Fibroblast of peridontal ligament (primary cell): ENCODE measurements around the gene HNRNPA3.
A peak's percentile ranks its signal among the peaks of the same experiment; 100 is the strongest.
"Not testable (repeated sequence)": the region's sequence is repeated elsewhere in the genome, so short reads cannot be mapped to it uniquely, and the experiment has no call there.

Experiments
- DNase-seq: peaks from one replicate; pipeline ENCODE4 v3.0.0-alpha.2; 2010; ENCODE audit errors: extremely low read depth

HNRNPA3 gene

DNA sequence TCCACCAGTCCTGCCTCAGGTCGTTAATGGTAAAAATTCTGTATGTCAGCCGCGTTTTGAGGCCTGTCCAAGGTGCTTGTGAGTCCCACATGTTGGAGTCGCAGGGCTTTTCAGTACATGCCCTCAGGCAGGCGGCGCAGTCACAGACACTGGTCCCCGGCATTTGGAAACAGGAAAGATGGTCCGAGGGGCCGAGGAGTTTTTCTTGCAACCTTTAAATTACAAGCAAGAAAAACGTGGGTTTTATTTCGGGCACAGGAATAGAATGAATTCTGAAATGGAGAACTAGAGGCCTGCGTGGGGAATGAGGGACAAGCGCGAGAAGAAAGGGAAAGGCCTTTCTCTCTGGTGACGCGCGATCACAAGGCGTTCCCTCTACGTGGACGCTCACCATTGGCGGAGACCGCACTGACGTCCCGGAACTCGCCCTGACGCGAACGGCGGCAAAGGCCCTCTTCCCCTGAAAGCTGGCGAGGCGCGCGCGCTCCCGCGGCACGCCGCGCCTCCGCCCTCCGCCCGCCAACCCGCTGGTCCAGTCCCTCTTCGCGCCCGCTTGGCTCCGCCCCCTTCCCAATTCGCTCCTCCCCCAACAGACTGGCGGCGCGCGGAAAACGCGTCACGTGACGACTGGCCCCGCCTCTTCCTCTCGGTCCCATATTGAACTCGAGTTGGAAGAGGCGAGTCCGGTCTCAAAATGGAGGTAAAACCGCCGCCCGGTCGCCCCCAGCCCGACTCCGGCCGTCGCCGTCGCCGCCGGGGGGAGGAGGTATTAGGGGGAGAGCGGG, at the start of gene HNRNPA3:
TSS of gene HNRNPA3 (plus strand) at position 689 of the 785 bp plus-strand sequence. CDS start at position 695, 6 bp downstream.
- DNase-seq, result peak; percentile 99

DNA sequence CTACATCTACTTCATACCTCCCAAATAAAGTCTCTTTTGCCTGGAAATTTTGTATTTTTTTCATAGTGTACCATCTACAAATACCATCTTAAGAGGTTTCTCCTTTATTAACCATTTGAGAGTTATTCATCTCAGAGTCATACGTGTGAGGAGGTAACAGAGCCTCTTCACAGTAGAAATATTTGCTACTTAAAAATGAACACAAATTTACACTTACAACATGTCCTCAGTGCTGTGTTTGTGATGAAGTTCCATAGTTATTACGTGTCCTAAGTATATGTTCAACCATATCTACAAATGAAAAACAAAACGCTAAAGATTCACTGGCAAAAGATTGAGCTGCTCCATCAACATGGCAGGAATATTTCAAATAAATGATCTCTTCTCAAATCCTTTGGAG, 48.5 kb upstream of the HNRNPA3 start:
- DNase-seq, result peak; percentile 38

DNA sequence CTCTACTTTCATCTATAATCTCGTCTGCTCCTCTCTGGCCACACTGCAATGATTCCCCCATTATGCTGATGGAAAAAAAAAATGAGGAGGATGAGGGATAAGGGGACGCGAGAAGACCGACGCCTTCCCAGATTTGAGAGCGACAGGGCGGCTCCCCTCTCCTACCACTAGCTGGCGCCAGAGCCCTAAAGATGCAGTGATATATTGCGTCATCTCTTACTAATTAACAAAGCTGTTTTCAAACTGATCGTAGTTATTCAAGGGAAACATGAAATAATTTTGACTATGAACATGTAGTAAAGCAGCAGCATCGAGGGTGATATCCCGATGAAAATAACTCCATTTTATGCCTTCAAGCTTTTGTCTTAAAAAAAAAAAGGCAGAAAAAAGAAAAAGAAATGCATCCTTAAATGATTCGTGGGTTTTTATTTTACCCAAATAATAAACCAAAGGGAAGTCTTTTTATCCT, 48.0 kb upstream of the HNRNPA3 start:
- peak; percentile 88 for DNase-seq

DNA sequence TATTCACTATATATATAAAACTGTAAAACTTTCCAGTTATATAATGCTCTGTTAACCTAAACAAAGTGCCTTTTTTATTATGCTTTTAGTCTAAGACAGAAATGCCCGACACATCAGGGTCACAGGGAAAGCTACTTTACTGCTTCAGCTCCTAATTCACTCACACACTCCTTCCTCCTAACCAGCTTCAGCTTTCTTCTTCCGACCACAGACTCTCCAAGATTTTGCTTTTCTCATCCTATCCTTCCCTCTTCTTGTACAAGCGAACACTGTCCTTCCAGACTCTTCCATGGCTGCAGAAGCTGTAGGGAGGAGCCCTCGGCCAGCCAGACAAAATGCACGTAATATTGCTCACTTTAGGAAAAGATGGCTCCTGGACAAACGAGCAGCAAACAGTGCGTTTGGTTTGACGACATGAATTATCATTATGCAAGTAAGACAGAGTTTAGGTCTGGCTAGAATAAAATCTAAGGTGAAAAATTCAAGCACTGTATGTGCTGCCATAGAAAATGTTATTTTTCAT, 47.5 kb upstream of the HNRNPA3 start:
- DNase-seq, result peak; percentile 67

DNA sequence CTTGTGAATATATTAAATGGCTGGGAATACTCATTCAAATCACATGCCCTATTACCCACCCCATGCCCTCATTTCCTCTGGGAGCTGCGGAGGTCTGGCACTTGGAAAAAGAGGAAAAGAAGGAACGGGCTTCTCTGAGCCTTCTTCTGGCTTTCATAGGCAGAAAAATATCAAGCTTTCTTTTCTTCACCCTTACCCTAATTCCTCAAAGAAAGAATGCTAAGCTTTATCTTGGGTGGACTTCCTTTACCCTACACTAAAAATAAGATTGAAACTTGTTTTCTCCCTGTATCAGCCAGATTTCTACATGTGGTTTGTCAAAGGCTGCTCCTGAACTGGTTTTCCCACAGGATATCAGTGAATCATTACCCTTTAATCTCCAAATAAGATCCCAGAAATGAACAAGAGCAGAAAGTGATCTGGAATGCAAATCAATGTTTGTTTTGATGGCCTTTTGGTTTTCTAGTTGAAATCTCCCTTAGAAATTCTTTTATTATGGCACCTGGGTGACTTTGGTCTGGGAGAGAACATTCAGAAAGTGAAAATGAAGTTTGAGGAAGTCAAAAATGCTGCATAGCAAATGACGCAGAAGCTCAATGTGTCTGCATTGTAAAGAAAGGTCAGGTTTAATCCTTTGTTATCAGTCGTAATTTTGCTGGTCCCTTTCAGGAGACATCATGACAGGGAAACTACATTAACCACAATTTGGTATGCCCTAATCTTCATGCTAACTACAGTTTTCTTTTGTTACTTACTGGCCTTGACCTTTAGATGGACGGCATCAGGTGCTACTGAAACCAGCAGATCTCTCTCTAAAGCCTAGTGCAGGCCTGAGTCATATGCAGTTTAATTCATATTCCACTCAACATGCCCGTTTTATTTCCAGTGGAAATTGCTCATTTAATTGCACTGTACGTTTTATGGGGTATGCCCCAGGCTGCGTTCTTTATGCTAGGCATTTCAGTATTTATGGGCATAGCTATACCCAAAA, 46.6 kb upstream of the HNRNPA3 start:
- peak; percentile 58 for DNase-seq

DNA sequence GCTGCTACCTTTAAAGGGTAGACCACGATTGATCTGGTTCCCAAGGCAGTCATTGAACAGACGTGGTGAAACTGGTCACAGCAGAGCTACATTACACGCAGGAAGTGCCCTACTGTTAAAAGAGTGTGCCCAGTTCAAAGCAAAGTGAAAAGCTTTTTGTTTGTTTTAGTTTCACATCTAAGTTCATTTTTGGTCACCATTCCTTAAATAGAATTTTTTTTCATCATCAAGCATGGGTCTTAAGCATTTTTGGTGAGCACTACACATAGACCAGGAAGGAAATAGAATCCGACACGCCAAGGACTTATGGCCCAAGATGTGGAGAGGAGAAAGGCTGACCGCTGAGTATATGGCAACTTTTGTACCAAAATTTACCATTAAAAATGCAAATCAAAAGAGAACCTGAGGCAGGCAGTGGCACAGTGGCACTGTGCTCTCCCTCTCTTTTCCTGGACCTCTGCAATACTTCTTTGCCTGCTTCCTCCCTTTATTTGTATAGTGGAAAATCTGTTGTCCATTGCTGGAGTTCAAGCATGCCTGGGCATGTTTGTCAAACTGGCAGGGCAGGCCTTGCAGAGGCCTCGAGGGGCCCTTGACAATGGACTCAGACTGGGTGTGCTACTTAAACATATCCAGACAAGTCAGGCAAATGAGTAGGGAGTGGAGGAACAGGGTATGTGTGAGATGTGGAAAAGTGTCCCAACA, 42.6 kb upstream of the HNRNPA3 start:
- DNase-seq, result peak; percentile 35

DNA sequence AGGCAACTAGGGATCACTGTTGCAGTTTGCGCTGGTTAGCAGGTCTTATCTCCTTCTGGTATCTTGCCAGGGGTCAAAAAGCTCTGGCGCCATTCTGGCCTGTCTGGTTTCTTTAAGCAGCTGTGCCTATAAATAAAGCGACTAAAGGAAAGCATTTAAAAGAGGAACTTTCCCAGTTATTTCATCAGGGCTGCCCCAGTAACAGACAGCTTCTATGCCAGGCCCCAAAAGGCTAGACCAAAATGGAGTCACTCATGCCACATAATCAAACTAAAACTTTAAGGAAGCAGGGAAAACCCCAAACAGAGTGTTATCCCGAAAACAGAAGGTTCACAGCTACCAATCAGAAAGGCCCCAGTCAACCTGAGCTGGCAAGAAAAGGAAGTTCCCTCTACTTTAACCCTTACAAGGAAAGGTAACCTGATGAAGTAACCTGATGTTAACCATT, 41.2 kb upstream of the HNRNPA3 start:
- no peak for DNase-seq

DNA sequence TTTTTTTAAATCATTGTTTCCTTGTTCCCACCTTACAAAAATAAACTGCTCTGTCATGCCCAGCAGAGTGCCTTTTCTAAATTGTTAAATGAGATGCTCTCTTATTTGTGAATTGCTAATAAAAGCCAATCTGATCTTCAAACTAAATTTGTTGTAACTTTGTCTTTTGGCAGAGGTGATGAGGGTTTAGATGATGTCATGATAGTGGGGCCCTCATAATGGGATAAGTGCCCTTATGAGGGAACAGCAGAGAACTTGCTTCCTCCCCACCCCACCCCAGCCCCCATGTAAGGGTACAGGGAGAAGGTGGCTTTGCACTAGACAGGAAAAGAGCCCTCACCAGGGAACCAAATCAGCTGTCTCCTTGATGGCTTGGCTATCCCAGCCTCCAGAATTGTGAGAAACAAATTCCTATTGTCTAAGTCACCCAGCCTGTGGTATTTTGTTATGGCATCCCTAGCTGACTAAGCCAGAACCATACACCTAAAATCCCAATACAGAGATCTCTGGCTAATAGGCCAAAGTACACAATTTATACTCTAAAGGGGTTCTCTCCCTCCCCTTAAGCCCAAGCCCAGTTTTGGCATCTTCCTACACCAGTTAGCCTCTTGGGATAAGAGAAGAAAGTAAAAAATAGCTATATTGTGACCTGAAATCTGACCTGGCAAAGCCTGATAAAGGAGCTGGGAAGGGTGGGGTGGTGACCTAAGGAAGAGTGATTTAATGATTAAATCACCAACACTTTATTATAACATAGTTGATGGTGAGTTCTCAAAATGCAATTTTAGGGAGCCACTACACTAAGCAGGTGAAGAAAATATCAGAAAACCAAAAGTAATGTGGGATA, 40.3 kb upstream of the HNRNPA3 start:
- peak; percentile 63 for DNase-seq

DNA sequence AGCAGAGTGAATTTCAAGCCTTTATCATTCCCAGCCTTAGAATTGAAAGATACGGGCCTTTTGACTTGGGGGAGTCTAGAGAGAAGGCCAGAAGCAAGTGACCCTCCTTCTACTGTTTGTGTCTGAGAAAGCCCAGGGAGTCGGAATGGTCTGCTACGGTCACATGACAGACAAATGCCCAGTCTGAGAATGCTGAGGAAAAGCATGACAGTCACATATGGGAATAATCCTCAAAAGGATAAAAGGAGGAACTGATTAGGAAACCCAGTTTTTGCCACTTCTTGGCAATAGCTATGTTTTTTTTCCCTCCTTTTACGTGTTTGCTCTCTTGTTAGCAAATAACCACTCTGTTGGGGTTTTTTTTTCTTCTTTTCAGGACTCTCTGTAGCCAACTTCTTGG, 38.1 kb upstream of the HNRNPA3 start:
- peak; percentile 34 for DNase-seq

DNA sequence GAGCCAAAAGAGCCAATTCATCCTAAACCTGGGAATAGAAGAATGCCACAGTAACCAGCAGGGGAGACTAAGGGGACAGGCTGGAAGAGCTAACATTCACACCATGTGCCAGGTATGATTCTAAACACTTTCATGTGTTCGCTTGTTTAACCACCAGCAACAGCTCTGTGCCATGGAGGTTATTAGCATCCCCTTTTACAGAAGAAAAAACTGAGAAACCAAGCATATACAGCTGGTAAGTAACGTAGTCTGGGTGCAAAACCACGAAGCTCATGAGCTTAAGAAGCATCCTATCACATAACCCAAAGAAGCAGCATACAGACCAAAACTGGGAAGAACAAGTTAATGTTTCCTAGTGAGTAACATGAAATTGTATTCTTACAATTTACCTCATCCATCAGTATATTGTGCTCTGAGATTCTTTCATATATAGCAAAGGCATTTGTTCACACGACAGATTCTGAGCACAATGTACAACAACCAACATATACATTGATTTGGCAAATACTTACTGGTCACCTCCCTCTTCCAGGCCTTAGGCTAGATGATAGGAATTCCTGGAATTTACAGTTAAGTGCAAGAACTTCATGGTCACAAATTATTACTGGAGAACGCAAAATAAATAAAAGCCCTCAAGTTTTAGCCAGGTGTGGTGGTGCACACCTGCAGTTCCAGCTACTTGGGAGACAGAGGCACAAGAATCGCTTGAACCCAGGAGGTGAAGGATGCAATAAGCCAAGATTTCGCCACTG, 36.5 kb upstream of the HNRNPA3 start:
- no peak for DNase-seq

DNA sequence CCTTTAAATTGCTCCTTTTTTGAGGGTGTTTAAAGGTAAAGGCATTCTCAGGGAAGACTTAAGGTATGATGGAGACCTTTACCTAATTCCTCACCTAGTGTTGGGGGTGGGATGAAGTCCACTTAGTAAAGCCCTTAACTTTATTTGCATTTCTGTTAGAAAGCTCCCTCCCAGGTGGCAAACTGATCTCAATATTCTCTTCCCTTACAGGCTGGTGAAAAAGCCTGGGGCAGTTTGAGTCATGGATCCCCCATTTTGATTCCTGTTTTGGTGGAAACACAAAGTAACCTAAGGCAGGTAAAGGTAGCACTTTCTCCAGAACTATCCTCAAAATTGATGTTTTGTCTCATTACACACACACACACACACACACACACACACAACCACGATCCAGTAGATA, 33.8 kb upstream of the HNRNPA3 start:
- no peak for DNase-seq

DNA sequence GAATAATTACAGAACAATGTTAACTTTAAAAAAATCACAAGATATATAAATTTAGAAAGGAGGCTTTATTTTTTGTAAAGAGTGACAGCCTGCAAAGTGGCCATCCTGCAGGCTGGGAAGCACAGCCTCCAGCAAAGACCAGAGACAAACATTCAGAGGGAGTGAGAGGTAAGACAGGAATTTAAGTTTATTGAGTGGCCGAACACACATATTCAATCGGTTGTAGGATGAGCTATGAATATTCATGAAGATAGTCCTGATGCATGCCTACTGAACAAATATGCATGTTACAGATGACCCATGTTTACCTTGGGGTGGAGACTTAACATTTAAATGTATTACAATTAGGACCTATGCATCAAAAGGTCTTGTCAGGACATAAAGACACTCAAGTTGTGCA, 33.4 kb upstream of the HNRNPA3 start:
- DNase-seq, result no peak

DNA sequence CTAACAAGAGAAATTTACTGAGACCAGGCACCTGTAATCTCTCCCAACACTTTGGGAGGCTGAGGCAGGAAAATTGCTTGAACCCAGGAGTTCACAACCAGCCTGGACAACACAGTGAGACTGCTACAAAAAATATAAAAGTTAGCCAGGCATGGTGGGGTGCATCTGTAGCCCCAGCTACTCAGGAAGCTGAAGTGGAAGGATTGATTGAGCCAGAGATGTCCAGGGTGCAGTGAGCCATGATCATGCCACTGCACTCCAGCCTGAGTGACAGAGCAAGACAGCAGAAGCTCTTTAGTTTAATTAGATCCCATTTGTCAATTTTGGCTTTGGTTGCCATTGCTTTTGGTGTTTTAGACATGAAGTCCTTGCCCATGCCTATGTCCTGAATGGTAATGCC, 32.9 kb upstream of the HNRNPA3 start:
- DNase-seq, result not testable (repeated sequence)

DNA sequence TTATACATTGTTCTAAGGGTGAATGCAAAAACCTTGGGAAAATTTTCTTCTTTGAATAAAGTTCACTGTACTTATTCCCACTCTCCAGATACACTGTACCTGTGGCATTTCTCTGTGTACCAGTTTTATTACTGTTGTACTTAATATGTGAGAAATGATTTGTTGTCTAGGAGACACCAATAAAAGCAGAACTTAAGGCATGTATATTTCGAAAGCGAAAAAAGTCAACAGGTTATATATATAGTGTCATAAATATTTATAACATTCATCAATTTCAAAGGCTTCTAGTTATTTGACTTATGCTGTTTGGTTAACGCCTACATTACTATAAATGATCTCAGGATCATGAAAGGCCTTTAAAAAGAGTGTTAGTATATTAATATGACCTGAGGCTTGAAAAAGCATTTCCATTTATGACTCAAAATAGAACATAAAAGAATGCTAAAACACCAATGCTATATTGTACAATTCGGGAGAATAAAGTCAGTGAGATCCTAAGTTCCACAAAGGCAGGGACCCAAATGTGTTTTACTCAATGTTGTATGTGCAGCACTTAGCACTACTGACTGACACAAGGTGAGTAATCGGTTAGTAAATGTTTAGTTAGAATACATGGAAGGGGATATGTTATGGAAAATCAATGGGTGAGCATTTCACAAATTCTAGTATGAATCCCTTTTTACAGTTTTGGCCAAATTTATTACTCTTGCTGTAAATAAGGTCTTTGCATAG, 32.2 kb upstream of the HNRNPA3 start:
- DNase-seq, result no peak

DNA sequence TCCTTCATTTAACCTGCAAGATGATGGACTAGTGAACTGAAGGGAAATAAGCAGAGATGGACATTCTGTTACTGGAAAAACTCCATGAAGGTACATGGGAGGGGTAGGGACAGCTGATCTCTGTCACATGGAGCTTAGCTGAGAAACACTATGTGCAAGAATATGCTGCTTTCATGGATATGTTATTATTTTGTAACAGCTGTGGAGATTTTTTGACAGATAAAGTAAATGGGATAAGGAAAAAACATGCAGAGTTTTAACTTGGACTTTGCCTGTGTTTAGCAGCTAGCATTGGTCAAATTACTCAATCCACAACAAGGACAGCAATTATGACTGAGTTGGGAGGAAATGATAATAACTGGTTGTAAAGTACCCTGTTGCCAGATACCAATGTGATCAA, 28.7 kb upstream of the HNRNPA3 start:
- DNase-seq, result no peak

DNA sequence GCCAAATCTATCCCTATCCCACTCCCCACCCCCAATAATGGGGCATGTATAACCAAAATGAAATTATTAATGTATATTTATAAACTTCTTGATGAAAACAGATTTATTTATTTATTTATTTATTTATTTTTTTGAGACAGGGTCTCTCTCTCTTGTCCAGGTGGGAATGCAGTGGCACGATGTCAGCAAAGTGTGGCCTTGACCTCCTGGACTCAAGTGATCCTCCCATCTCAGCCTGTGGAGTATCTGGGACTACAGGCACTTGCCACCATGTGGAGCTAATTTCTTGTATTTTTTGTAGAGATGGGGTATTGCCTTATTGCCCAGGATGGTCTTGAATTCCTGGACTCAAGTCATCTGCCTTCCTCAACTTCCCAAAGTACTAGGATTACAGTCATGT, 28.0 kb upstream of the HNRNPA3 start:
- no peak for DNase-seq

DNA sequence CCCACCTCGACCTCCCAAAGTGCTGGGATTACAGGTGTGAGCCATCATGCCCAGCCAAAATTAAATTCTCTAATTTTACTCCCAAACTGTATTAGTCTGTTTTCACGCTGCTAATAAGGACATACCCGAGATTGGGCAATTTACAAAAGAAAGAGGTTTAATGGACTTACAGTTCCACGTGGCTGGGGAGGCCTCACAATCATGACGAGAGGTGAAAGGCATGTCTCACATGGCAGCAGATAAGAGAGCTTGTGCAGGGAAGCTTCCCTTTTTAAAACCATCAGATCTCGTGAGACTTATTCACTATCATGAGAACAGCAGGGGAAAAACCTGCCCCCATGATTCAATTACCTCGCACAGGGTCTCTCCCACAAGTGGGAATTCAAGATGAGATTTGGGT, 26.6 kb upstream of the HNRNPA3 start:
- not testable (repeated sequence) for DNase-seq

DNA sequence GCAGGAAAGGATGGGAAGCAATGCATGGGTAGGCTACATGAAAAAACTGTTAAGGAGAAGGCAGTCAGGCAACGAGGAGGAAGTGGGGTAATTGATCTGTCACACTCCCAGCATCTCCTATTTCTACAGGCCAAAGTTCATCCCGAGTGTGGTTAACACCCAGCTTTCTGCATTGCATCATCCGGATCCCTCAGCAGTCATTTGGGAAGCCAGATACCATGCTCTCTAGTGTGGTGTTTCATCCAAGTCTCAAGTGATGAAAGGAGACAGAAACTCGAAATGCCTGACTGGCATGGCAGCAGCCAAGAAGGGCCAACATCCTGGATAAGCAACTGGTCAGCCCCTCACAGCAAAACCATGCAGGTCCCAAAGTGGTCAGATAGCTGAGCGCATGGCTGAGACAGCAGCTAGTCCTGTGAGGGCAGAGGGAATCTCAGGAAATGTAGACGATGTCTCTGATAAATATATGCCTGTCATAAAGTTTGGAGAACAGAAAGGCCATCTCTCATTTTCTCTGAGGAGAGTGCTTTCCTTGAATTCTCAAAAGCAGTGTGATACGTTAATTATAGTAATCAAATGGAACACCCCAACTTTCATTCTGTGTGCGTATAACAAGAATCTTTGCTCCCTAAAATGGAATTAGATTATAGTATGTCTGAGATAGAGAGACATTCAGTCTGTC, 24.8 kb upstream of the HNRNPA3 start:
- peak; percentile 81 for DNase-seq
